Nephron (organoid): Measurements from ENCODE around the gene ZMAT2.
A peak's percentile ranks its signal among the peaks of the same experiment; 100 is the strongest.

Experiments used
- H3K27ac Mint-ChIP-seq, 3 experiments: 2 replicates each; pipeline ENCODE4 v1.8.0; 2020; ENCODE audit warnings: mixed read lengths in 3 of 3, mild to moderate bottlenecking in 2 of 3, moderate library complexity in 1 of 3
- H3K27me3 Mint-ChIP-seq: 2 replicates; pipeline ENCODE4 v1.8.0; 2021; ENCODE audit warnings: low read depth, mild to moderate bottlenecking, moderate library complexity, mixed read lengths
- H3K36me3 Mint-ChIP-seq: 2 replicates; pipeline ENCODE4 v1.8.0; 2020; ENCODE audit warnings: low read depth, mixed read lengths
- H3K4me1 Mint-ChIP-seq: 2 replicates; pipeline ENCODE4 v1.8.0; 2020; ENCODE audit warnings: mixed read lengths
- H3K4me3 Mint-ChIP-seq, 3 experiments: 2 replicates each; pipeline ENCODE4 v1.8.0; 2020; ENCODE audit warnings: mild to moderate bottlenecking in 3 of 3, mixed read lengths in 3 of 3, moderate library complexity in 2 of 3
- H3K9me3 Mint-ChIP-seq: 2 replicates; pipeline ENCODE4 v1.8.0; 2020; ENCODE audit warnings: mixed read lengths
- TF ChIP-seq, protein P1 (sequence below), 3 experiments: fragments of 200-600 bp; sonication (generic); IDR thresholded peaks; one replicate each; pipeline ENCODE4 v1.5.0; 2021; ENCODE audit warnings: antibody characterized with exemption in 3 of 3; ENCODE audit not compliant: unreplicated experiment in 3 of 3

Gene ZMAT2

GRCh38 chr5:140677947-140678346, 22.3 kb upstream of the ZMAT2 start:
- Mint-ChIP-seq H3K27me3 (no peaks in the 10 kb centered on the region), H3K27ac (no peak overlapping the region), H3K4me1 (no peaks in the 10 kb centered on the region), H3K4me3 (no peak overlapping the region), H3K9me3 (no peaks in the 10 kb centered on the region), H3K36me3 (peaks cover 61% of the 10 kb centered on the region)
- TF ChIP-seq, protein P1, sequence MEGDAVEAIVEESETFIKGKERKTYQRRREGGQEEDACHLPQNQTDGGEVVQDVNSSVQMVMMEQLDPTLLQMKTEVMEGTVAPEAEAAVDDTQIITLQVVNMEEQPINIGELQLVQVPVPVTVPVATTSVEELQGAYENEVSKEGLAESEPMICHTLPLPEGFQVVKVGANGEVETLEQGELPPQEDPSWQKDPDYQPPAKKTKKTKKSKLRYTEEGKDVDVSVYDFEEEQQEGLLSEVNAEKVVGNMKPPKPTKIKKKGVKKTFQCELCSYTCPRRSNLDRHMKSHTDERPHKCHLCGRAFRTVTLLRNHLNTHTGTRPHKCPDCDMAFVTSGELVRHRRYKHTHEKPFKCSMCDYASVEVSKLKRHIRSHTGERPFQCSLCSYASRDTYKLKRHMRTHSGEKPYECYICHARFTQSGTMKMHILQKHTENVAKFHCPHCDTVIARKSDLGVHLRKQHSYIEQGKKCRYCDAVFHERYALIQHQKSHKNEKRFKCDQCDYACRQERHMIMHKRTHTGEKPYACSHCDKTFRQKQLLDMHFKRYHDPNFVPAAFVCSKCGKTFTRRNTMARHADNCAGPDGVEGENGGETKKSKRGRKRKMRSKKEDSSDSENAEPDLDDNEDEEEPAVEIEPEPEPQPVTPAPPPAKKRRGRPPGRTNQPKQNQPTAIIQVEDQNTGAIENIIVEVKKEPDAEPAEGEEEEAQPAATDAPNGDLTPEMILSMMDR (IDR thresholded peaks at IDR 0.05; ENCODE audit: unreplicated experiment in 3 of 3), result no peak

DNA sequence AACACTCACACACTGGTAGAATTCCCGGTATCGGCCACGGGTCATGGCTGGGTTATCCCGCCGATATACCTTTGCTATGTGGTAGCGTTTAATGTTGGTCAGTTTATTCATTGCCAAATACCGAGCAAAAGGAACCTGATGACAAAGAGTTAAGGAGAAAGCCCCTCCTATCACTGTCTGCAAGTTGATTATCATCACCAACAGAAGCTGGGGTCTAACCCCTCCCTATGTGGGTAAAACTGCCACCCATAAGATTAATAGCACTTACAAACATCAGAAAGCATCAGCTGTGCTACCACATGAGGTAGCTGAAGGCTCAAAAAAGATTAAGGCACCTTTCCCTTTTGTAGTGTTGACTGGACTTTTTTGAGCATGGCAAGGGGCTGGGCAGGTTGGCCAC, 21.3 kb upstream of the ZMAT2 start:
- H3K27me3 Mint-ChIP-seq, result no peaks in the 10 kb centered on the region
- no peak overlapping the region for H3K4me3 Mint-ChIP-seq
- no peak overlapping the region for H3K27ac Mint-ChIP-seq
- peaks cover 64% of the 10 kb centered on the region for H3K36me3 Mint-ChIP-seq
- TF ChIP-seq, protein P1 (IDR thresholded peaks at IDR 0.05; ENCODE audit: unreplicated experiment in 3 of 3), result no peak
- no peaks in the 10 kb centered on the region for H3K9me3 Mint-ChIP-seq
- H3K4me1 Mint-ChIP-seq, result no peaks in the 10 kb centered on the region

DNA sequence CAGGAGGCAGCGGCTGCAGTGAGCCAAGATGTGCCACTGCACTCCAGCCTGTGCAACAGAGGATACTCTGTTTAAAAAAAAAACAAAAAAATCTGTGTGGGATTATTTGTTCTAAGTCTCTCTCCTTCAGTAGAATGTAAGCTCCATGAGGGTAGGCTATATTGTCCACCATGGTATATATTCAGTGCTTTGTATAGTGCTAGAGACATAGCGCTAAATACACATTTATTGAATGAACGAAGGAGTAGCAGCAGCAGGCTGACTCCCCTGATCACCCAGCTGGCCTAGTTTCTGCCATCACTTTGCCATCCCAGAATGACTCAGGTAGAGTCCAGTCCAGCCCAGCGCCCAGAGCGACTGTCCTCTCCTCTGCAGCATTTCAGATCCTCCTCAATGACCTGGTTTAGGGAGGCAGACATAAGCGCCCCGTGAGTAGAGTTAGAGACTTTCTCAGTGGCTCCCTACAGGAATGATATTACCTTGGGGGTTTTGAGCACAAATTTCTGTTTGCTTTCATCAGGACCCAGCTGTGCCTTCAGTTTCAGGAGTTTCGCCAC, 9.8 kb upstream of the ZMAT2 start:
- Mint-ChIP-seq H3K27ac (peak overlapping the region; percentile 83 to 98 (median 92)), H3K4me3 (peak overlapping the region; percentile 98 to 100 (median 98)), H3K36me3 (peaks cover 23% of the 10 kb centered on the region), H3K9me3 (no peaks in the 10 kb centered on the region), H3K27me3 (no peaks in the 10 kb centered on the region), H3K4me1 (peaks cover 24% of the 10 kb centered on the region)
- TF ChIP-seq, protein P1 (IDR thresholded peaks at IDR 0.05; ENCODE audit: unreplicated experiment in 3 of 3), result no peak

- peaks cover 31% of the 10 kb centered on the region for H3K36me3 Mint-ChIP-seq
- TF ChIP-seq, protein P1 (IDR thresholded peaks at IDR 0.05; ENCODE audit: unreplicated experiment in 3 of 3), result no peak
- H3K4me3 Mint-ChIP-seq, result peak within 1 kb of the TSS; percentile 98 to 100 (median 98)
- peaks cover 24% of the 10 kb centered on the region for H3K4me1 Mint-ChIP-seq
- peak within 1 kb of the TSS; percentile 83 to 98 (median 92) for H3K27ac Mint-ChIP-seq
- no peaks in the 10 kb centered on the region for H3K9me3 Mint-ChIP-seq
- H3K27me3 Mint-ChIP-seq, result no peaks in the 10 kb centered on the region
Observed at GRCh38 chr5:140690941-140691924, 9.0 kb upstream of the ZMAT2 start, which contains the start of the genes HARS1 and HARS2. Gene HARS1 (minus strand): TSS chr5:140691370. CDS start chr5:140691304, 66 bp downstream. Gene HARS2 (plus strand): TSS chr5:140691455. CDS start chr5:140691649, 194 bp downstream.

DNA sequence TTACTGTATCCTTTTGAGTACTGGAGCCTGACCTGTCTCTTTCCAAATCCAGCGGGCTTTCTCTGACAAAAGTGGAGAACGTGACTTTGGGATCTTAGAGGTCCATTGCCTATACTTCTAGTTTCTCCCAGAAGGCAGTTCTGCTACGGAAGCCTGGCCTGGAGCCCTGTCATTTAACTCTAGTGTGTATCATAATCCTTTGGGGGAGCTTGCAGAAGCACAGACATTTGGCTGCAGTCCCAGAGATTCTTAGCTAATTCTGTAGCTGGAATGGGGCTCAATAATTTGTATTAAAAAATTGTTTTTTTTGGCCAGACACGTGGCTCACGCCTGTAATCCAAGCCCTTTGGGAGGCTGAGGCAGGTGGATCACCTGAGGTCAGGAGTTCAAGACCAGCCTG, 6.0 kb upstream of the ZMAT2 start:
- TF ChIP-seq, protein P1 (IDR thresholded peaks at IDR 0.05; ENCODE audit: unreplicated experiment in 3 of 3), result no peak
- peaks cover 24% of the 10 kb centered on the region for H3K4me1 Mint-ChIP-seq
- peak overlapping the region; percentile 50 to 98 (median 79) for H3K4me3 Mint-ChIP-seq
- H3K27ac Mint-ChIP-seq, result no peak overlapping the region
- H3K36me3 Mint-ChIP-seq, result peaks cover 55% of the 10 kb centered on the region
- H3K27me3 Mint-ChIP-seq, result no peaks in the 10 kb centered on the region
- no peaks in the 10 kb centered on the region for H3K9me3 Mint-ChIP-seq
